T47D (cell line): ENCODE measurements around the gene KRT12.

Source experiments
- DNase-seq, 2 experiments: peaks; one replicate each; pipeline versions ENCODE4 v3.0.0 to v3.0.0-alpha.2; 2011 to 2012; ENCODE audit warnings: low read depth in 1 of 2, low spot score in 1 of 2
- JUND ChIP-seq: IDR thresholded peaks from 2 replicates; pipeline ENCODE4 v1.6.1; 2012; ENCODE audit warnings: low read depth
- in situ Hi-C: cut with HindIII; loops from 2 replicates; pipeline ENCODE4 v1.10.0; 2016; ENCODE audit warnings: low sequenced_read_pairs, low pct_unique_long_range_greater_than_20kb

Gene KRT12

GRCh38 chr17:40813804-40814203 lies 53.2 kb downstream of the KRT12 start:
- DNase-seq: no peak
- no peak for TF ChIP-seq JUND
- in situ Hi-C loops: no loop called here

- no peak for DNase-seq
- in situ Hi-C loops: no loop called here
- TF ChIP-seq JUND: no peak
Observed at GRCh38 chr17:40812639-40813038, 54.4 kb downstream of the KRT12 start.
